Peyer's patch (tissue), 4 donors: ENCODE results near the gene SYNGAP1.
"Not testable (repeated sequence)": the region's sequence is repeated elsewhere in the genome, so short reads cannot be mapped to it uniquely, and the experiment has no call there.

Experiments
- POLR2A ChIP-seq, 2 donors: fragments of 450-650 bp; IDR thresholded peaks; one replicate each; pipeline ENCODE4 v1.5.1; 2017; ENCODE audit warnings: antibody characterized with exemption in 2 of 2, mild to moderate bottlenecking in 2 of 2, moderate library complexity in 2 of 2
- TF ChIP-seq, protein P1 (sequence below), 6 experiments: fragments of 450-650 bp in 4 of 6; fragments of 200-600 bp in 2 of 6; sonication (generic) in 1 of 6; IDR thresholded peaks; one replicate each; pipeline ENCODE4 v1.5.1; 2017 to 2019; ENCODE audit warnings: antibody characterized with exemption in 6 of 6, mild to moderate bottlenecking in 3 of 6, moderate library complexity in 1 of 6

GRCh38 chr6:33482620-33483019, 62.8 kb downstream of the SYNGAP1 start:
- TF ChIP-seq, protein P1, sequence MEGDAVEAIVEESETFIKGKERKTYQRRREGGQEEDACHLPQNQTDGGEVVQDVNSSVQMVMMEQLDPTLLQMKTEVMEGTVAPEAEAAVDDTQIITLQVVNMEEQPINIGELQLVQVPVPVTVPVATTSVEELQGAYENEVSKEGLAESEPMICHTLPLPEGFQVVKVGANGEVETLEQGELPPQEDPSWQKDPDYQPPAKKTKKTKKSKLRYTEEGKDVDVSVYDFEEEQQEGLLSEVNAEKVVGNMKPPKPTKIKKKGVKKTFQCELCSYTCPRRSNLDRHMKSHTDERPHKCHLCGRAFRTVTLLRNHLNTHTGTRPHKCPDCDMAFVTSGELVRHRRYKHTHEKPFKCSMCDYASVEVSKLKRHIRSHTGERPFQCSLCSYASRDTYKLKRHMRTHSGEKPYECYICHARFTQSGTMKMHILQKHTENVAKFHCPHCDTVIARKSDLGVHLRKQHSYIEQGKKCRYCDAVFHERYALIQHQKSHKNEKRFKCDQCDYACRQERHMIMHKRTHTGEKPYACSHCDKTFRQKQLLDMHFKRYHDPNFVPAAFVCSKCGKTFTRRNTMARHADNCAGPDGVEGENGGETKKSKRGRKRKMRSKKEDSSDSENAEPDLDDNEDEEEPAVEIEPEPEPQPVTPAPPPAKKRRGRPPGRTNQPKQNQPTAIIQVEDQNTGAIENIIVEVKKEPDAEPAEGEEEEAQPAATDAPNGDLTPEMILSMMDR (IDR thresholded peaks at IDR 0.05), result not testable (repeated sequence)
- not testable (repeated sequence) for TF ChIP-seq POLR2A (IDR thresholded peaks at IDR 0.05)
